COLO668 (cell line): ENCODE data around the gene RFFL.
A peak's percentile ranks its signal among the peaks of the same experiment; 100 is the strongest.
"Not testable (repeated sequence)": the region's sequence is repeated elsewhere in the genome, so short reads cannot be mapped to it uniquely, and the experiment has no call there.

Experiments used
- DNase-seq: peaks from one replicate; lab custom pipeline; 2025; ENCODE audit not compliant: unreplicated experiment; lab: John Stamatoyannopoulos, UW

The RFFL gene, protein sequence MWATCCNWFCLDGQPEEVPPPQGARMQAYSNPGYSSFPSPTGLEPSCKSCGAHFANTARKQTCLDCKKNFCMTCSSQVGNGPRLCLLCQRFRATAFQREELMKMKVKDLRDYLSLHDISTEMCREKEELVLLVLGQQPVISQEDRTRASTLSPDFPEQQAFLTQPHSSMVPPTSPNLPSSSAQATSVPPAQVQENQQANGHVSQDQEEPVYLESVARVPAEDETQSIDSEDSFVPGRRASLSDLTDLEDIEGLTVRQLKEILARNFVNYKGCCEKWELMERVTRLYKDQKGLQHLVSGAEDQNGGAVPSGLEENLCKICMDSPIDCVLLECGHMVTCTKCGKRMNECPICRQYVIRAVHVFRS

DNA sequence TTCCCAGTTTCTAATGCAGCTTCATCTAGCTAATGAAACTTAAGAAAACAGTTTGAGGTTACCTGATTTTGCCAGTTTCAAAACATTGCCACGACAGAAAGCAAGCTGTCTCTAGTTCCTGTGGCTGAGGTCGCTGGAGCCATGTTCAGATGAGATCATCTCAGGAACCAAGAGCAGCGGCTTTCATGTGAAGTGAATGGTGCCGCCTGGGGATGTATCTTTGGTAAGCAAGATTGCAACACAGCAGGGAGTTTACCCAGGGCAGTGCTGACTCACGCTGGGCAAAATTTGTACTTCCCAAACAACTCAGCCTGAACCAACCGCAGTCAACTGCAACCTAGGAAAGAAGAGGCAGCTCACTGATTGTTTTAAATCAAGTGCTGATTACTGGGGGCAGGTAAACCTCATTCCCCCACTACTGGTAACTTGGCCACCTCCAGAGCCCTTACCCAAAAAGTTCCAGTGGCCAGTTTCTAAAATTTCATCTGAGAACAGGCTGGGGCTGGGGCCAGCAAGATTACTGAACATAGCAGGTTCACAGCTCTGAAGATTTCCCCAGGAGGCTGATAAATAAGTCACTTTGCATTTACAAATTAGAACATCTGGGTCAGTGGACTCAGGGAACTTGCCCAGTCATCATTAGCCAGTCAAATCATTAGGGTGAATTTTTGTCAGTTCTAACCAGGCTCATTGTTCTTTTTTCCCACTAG lies at the start of gene RFFL:
Gene RFFL (minus strand): TSS at position 194 of the 710 bp plus-strand sequence. CDS start 37,154 bp downstream, outside the sequence.
- DNase-seq: peak; percentile 54

DNA sequence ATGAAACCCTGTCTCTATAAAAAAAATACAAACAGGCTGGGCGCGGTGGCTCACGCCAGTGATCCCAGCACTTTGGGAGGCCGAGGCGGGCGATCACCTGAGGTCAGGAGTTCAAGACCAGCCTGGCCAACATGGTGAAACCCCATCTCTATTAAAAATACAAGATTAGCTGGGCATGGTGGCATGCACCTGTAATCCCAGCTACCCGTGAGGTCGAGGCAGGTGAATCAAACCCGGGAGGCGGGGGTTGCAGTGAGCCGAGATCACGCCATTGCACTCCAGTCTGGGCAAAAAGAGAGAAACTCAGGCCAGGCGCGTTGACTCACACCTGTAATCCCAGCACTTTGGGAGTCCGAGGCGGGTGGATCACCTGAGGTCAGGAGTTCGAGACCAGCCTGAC lies 47.3 kb upstream of the RFFL start:
- DNase-seq: not testable (repeated sequence)

DNA sequence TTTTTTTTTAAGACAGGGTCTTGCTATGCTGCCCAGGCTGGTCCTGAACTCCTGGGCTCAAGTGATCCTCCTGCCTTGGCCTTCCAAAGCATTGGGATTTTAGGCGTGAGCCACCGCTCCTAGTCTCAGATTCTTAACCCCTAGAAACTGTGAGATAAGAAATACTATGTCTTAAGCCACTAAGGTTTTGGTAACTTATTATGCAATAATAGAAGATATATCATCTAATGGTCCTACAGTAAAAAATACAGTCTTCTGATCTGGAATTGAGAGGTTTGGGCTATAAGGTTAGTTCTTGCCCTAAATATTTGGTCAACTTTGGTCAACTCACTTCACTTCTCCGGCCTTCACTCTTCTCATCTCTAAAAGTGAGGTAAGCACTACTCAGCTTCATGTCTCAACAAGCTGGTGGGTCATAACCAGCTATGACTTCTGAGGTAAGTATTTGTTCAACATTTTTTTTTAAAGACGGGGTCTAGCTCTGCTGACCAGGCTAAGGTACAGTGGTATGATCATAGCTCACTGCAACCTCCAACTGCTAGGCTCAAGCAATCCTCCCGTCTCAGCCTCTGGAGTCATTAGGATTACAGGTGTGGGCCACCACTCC lies 41.4 kb upstream of the RFFL start:
- DNase-seq: no peak

DNA sequence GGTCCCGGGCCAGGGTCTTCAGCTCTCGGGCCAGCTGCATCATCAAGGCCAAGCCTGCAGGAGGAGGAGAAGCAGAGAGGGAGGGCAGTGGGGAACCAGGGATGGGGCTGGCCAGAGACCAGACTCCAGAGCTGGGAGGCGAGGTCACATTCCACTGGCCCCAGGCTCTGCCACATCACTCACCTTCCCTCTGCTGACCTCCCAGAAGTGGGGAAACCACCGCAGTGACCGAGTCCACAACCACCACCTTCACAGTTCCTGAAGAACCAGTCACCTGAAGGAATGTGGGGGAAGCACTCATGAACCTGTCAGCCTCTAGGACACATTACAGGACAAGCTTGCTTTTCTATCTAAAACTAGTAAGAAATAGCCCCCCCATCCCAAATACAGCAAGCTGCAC lies 39.8 kb upstream of the RFFL start:
- DNase-seq: no peak

DNA sequence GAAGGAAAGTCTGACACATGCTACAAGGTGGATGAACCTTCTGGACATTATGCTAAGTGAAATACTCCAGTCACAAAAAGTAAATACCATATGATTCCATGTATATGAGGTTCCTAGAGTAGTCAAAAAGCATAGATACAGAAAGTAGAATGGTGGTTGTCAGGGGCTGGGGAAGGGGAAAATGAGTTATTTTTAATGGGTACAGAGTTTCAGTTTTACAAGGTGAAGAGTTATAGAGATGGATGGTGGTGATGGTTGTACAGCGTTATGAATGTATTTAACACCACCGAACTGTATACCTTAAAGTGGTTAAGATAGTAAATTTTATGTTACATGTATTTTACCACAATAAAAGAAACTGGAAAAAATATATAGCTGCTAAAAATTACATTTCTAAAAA lies 38.2 kb upstream of the RFFL start:
- no peak for DNase-seq

DNA sequence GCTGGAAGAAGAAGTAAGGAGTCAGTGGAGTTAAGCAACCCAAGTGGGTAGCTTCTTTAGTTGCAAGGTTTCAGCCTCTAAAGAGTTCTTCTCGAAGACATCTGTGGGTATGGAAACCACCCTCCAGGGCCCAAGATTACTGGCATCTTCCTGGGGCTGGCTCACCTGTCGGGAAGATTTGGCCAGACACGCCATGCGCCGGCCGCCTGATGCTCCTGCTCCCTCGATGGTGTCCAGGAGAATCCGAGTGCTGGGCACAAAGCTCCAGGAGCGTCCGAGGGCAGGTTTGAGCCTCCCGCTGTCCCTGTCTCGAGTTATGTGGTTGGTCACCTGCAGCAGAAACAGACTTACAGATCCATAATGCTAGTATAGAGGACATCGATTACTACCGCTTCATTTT lies 37.5 kb upstream of the RFFL start:
- DNase-seq: no peak

DNA sequence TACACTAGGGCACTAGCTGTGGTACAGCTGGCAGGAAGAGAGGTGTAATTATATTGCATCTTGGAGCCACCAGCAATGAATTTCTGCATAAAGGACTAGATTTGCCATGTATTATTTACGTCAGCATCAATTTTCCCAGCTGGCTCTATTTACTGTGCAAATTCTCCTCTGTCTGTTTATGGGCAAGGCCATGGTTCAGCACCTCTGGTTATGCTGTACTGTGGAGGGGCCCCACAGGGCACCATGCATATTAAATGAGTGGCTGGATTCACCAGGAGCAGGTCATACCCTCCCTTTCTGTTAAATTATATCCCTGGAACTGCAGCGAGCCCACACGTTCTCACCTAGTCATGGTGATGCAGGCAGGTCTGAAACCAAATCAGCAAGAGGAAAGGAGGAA lies 36.4 kb upstream of the RFFL start:
- DNase-seq: no peak

DNA sequence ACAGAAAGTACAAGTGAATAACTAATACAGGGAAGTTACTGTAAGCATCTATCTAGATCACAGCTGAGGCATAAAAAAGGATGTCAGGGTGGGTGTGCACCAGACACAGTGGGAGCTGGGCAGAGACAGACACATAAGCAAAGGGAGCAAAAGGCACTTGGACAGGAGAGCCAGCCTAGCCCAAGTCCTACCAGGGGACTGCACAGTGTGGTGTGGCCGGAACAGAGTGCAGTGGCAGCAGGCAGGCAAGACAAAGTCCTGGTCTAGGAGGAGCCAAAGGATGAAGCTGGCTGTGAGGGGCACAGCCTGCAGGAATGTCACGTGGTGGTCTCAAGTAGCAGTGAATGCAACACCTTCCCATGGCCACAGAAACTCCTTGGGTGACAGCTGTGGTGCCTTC lies 34.3 kb upstream of the RFFL start:
- no peak for DNase-seq

DNA sequence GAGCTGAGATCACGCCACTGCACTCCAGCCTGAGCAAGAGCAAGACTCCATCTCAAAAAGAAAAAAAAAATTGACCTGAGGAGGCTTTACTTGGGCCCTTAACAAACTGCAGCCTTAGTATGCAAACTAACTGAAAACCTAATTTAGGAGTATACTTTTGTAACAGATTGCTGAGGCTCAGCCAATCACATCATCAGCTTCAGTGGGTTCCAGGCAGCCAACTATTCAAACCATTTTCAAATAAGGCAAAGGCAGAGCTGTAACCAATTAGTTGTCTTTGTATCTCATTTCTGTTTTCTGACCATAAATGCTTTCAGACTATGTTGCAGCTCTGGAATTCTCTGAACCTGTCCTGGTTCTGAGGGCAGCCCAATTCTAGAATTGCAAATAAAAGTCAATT lies 32.2 kb upstream of the RFFL start:
- no peak for DNase-seq

DNA sequence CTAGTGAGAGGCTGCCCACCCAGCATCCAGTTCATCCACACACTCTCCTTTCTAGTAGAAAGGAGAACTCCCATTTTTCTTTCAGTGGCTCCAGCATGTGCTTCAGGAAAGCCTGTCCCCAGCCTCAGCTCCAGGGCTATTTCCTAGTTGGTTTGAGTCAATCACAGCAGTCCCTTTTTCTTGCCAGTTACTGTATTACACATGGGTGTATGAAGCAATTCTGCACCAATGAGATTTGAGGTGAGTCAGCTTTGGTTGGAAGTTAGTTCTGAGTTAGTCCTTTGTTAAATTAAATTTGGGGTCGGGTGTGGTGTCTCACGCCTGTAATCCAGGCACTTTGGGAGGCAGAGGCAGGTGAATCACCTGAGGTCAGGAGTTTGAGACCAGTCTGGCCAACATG lies 31.4 kb upstream of the RFFL start:
- DNase-seq: no peak

DNA sequence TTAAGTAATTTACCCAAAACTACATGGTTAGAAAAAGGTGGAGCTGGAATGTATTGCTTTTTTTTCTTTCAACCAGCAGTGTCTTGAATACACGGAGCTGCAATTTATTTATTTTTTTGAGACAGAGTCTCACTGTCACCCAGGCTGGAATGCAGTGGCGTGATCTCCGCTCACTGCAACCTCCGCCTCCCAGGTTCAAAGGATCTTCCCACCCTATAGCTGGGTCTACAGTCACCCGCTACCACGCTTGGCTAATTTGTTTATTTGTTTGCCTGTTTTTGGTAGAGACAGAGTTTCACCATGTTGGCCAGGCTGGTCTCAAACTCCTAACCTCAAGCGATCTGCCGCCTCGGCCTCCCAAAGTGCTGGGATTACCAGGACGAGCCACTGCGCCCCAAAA lies 27.2 kb upstream of the RFFL start:
- not testable (repeated sequence) for DNase-seq

DNA sequence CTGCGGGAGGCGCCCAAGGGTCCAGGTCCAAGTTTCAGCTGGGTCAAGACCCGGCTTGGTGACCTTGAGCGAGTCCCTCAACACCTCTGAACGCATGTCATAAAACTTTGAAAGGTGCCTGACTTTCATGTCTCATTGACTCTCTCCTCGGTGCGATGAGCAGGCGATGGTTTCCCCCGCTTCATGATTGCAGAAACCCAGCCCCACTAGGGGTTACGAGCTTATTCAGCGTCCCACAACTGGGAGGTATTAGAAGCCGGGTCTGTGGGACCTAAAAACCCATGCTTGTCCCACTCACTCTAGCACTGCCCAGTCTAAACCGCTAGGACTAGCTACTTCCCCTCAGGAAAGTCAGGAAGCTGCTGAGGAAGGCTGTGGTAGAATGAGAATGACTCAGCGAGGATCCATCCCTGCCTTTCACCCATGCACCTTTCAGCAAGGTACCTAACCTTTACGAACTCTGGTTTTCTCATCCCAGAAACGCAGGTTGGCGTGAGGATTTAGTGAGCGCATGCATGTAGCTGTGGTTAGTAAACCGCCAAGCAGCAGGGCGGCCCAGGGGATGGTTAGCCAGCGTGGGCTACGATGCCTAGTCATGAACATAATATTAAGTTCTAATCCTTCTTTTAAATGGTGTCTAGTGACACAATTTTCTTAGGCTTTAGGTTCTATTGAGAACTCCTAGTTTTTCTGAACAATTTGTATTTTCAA lies 26.2 kb upstream of the RFFL start:
- peak; percentile 12 for DNase-seq

DNA sequence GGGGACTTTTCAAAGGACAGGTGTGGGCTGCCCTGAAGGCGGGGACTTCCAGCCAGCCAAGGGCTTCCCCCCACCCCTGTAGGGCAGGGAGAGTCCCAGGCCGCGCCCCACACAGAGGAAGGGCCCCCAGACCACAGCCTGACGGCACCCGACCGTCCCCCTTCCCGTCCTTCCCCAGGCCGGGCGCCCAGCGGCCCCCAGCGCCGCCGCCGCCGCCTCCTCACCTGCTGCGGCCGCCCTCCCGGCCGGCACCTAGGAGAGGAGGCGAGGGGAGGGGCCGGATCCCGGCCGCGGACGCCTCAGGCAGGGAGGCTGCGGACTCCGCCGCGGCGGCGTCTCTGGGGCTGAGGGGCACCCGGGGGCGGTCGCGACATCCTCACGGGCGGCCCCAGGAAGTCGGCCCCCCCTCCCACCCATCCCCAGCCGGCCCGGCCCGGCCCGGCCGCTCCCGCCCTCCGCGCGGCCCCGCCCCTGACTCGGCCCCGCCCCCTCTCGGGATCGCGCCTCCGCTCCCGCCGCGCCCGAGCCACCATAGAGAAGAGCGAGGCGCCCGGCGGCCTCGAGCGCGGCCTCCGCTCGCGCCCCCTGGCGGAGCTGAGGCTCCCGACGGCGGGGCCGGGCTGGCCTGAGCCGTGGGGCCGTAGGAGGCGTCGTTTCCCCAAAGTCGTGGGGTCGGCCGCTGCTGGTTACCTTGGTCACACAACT lies 25.5 kb upstream of the RFFL start:
- DNase-seq: peak; percentile 87

DNA sequence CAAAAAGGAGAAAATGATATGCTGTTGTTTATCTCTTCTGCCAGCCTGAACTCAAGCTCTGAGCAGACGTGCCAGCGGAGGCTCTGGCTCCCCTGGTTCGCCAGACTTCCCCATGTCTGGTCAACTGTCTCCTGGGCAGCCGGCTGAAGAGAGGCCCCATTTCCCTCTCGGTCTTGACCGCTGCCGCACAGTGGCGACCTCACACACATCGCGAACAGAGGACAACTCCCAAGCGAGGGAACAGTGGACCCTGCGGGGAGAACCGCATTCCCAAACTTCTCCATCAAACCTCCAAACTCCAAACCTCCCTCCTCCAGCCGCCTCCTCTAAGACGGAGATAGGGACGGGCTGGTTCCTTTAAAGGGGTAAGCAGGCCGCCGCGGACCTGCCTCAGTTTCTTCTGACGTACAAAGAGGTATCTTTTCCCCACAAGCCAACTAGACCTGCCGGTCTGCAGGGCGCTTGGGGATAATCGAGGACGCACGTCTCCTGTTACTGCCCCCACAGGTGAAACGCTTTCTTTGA lies 24.9 kb upstream of the RFFL start:
- DNase-seq: peak; percentile 21

DNA sequence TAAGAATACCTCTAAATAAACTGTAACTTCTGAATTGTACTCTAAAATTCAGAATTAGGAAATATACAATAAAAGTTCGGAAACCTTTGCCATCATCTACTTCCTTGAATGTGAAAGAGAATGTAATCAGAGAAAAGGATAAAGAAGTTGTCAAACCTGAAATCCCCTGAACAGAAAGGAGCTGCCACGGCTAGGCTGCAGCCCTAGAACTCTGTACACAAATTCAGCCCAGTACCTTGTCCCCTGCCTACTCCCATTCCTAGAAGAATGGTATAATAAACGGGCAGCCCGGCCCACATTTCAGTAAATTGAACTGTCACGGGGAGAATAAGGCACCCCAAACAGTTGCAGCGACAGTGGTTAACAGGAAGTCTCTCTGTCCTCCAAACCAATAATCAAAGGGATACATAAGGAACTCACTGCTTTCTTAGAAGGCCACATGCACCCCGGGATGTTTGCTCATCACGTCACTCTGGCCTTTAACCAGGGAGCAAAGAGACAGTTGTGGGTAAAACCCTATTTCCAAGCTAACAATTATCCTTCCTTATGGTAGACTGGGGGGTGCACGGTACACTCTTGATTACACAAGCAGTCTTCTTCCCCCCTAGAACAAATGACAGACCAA lies 24.3 kb upstream of the RFFL start:
- peak; percentile 10 for DNase-seq

DNA sequence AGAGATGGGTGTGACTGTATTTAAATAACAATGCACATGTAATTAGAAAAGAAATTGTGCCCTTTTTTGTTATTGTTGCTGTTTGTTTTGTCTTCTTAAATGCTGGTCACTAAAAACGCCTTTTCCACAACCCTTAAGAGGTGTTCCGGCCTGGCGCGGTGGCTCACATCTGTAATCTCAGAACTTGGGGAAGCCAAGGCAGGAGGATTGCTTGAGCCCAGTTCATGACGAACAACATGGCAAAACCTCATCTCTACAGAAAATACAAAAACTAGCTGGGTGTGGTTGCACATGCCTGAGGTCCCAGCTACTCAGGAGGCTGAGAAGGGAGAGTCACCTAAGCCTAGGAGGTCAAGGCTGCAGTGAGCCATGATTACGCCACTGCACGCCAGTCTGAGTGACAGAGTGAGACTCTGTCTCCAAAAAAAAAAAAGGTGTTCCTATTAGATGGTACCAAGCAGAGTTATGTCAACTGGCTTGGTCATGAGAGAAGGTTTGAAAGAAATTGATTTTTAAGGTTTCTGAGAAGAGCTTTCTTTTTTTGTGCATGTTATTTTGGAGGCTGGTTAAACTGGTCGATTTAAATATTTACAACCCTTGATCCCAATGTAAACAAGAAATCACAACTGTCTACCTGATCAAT lies 23.5 kb upstream of the RFFL start:
- no peak for DNase-seq

DNA sequence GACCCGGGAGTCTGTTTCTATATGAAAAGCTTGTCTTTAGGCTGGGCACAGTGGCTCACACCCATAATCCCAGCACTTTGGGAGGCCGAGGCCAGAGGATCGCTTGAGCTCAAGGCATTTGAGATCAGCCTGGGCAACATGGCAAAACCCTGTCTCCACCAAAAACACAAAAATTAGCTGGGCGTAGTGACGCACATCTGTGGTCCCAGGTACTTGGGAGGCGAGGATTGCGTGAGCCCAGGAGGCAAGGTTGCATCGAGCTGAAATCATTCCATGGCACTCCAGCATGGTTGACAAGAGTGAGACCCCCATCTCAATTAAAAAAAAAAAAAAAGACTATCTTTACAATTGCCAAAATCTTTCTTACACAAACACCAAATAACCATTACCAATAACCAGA lies 22.7 kb upstream of the RFFL start:
- no peak for DNase-seq

DNA sequence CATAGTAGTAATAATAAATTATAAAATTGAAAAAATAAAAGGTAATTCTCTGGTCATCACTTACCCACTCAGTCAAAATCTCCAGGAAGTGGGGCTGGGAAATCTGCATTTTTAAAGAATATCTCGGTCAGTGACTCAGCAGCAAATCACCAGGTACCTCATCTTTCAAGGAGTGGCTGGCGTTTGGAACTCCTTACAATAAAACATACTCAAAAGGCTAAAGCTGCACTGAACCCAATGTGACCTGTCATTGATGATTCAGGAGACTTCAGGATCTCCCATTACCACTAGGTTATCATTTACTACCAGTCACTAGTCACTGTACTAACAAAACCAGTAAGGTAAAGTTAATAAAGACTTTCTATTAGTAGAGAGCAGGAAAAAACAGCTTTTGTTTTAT lies 21.5 kb upstream of the RFFL start:
- no peak for DNase-seq

DNA sequence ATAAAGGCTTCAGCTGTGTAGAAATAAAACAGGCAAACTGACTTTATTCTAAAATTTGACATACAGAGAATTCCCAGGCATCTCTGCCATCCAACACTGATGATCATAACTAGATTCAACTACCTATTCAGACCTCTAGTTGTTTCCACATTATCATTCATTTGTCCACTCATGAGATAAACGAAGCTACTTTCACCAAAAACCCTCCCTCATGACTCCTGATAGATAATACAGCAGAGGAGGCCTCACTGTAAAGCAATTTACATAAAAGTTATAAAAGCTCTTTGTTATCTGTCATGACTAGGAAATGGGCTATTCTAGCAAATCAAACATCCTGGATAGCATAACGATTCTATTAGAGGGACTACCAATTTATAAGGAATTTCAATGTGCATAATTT lies 19.6 kb upstream of the RFFL start:
- no peak for DNase-seq
